IMR-90 (cell line): ENCODE results near the gene PRKN. TPM values are rescaled to one million over a fixed set of nuclear protein-coding genes. Genes with fewer than 3 reads are reported as not detected.

Experiments
- ATAC-seq: fragments of 200-7000 bp; cut with Tn5 transposase; 2 replicates; pipeline ENCODE4 v1.9.1; 2020; ENCODE audit warnings: low read depth, mild to moderate bottlenecking, moderate library complexity
- BruUV-seq: library from RNA; stranded (reverse); fragments of 400-500 nt; replicated peaks from 2 replicates; lab custom pipeline; 2021; lab: Mats Ljungman, UMichigan
- CTCF ChIA-PET: fragments of 300-600 bp; formaldehyde crosslinking; extraction: SDS; loops from one replicate; lab custom pipeline; 2021; ENCODE audit warnings: antibody characterized with exemption; lab: Yijun Ruan, JAX
- POLR2A ChIA-PET: fragments of 300-600 bp; sonication (Branson Sonifier 250); formaldehyde crosslinking; loops from one replicate; lab custom pipeline; 2022; ENCODE audit warnings: antibody characterized with exemption; ENCODE audit not compliant: unreplicated experiment; lab: Charles Lee
- DNase-seq: peaks from one replicate; pipeline ENCODE4 v3.0.0; 2013
- H2AFZ ChIP-seq: replicated peaks from 2 replicates; pipeline ENCODE3; 2013; ENCODE audit warnings: low read length, mild to moderate bottlenecking; ENCODE audit not compliant: poor library complexity
- H2AK5ac ChIP-seq: 2 replicates; pipeline ENCODE4 v1.6.1; 2013; ENCODE audit warnings: low read depth, low read length, inconsistent platforms
- H2AK9ac ChIP-seq: replicated peaks from 2 replicates; pipeline ENCODE3; 2013; ENCODE audit warnings: mild to moderate bottlenecking, low read depth, low read length, moderate library complexity; ENCODE audit not compliant: poor library complexity
- H2BK120ac ChIP-seq: 2 replicates; pipeline ENCODE4 v1.6.1; 2013; ENCODE audit warnings: low read depth, low read length, inconsistent platforms
- H2BK15ac ChIP-seq: 3 replicates; pipeline ENCODE4 v1.6.1; 2013; ENCODE audit warnings: low read depth, low read length, inconsistent platforms
- H2BK20ac ChIP-seq: 2 replicates; pipeline ENCODE4 v1.6.1; 2013; ENCODE audit warnings: low read depth, mild to moderate bottlenecking, inconsistent platforms, low read length, moderate library complexity
- H2BK5ac ChIP-seq: 2 replicates; pipeline ENCODE4 v1.6.1; 2013; ENCODE audit warnings: mild to moderate bottlenecking, low read depth, low read length, inconsistent platforms; ENCODE audit not compliant: poor library complexity, severe bottlenecking
- H3K14ac ChIP-seq: replicated peaks from 2 replicates; pipeline ENCODE4 v1.6.1; 2013; ENCODE audit warnings: low read depth, low read length, inconsistent platforms
- H3K18ac ChIP-seq: 2 replicates; pipeline ENCODE4 v1.6.1; 2013; ENCODE audit warnings: low read depth, low read length, control low read depth
- H3K23ac ChIP-seq: 2 replicates; pipeline ENCODE4 v1.6.1; 2013; ENCODE audit warnings: low read depth, low read length, inconsistent platforms
- H3K27ac ChIP-seq: 2 replicates; pipeline ENCODE4 v1.5.1; 2013; ENCODE audit warnings: mild to moderate bottlenecking, control low read depth, low read length; ENCODE audit not compliant: insufficient read depth
- H3K27me3 ChIP-seq: 2 replicates; pipeline ENCODE4 v1.6.1; 2013; ENCODE audit warnings: low read length; ENCODE audit not compliant: control insufficient read depth, insufficient read depth
- H3K36me3 ChIP-seq: 2 replicates; pipeline ENCODE4 v1.6.1; 2013; ENCODE audit warnings: low read length, mixed read lengths; ENCODE audit not compliant: control insufficient read depth, insufficient read depth
- H3K4ac ChIP-seq: 2 replicates; pipeline ENCODE4 v1.6.1; 2013; ENCODE audit warnings: low read depth, low read length, inconsistent platforms
- H3K4me1 ChIP-seq: 2 replicates; pipeline ENCODE4 v1.6.1; 2013; ENCODE audit warnings: low read length, mixed read lengths; ENCODE audit not compliant: control insufficient read depth, insufficient read depth
- H3K4me2 ChIP-seq: 2 replicates; pipeline ENCODE4 v1.6.1; 2013; ENCODE audit warnings: low read depth, mild to moderate bottlenecking, control low read depth, low read length, moderate library complexity
- H3K4me3 ChIP-seq: 2 replicates; pipeline ENCODE4 v1.5.1; 2013; ENCODE audit warnings: low read depth, mild to moderate bottlenecking, control low read depth, low read length, moderate library complexity; ENCODE audit not compliant: insufficient read depth
- H3K56ac ChIP-seq: 2 replicates; pipeline ENCODE4 v1.6.1; 2013; ENCODE audit warnings: low read length, inconsistent platforms; ENCODE audit not compliant: insufficient read depth; ENCODE audit errors: extremely low read depth
- H3K79me1 ChIP-seq, 2 experiments: 2 replicates each; pipeline ENCODE4 v1.6.1; 2013; ENCODE audit warnings: low read length in 2 of 2, inconsistent platforms in 1 of 2, low read depth in 1 of 2
- H3K9ac ChIP-seq: 2 replicates; pipeline ENCODE4 v1.6.1; 2013; ENCODE audit warnings: low read depth, low read length, control low read depth
- H3K9me1 ChIP-seq: 2 replicates; pipeline ENCODE4 v1.6.1; 2013; ENCODE audit warnings: low read length, inconsistent platforms; ENCODE audit not compliant: insufficient read depth
- H3K9me3 ChIP-seq: 2 replicates; pipeline ENCODE4 v1.6.1; 2013; ENCODE audit warnings: low read length; ENCODE audit not compliant: control insufficient read depth, insufficient read depth
- H4K20me1 ChIP-seq: 2 replicates; pipeline ENCODE4 v1.6.1; 2013; ENCODE audit warnings: low read length, inconsistent platforms; ENCODE audit not compliant: insufficient read depth
- H4K5ac ChIP-seq: 2 replicates; pipeline ENCODE4 v1.6.1; 2013; ENCODE audit warnings: mild to moderate bottlenecking, low read depth, low read length, control low read depth
- H4K8ac ChIP-seq, 2 experiments: 2 replicates each; pipeline ENCODE4 v1.6.1; 2013; ENCODE audit warnings: low read depth in 2 of 2, low read length in 2 of 2, control low read depth in 1 of 2, inconsistent platforms in 1 of 2
- H4K91ac ChIP-seq: 2 replicates; pipeline ENCODE4 v1.6.1; 2013; ENCODE audit warnings: low read depth, low read length, inconsistent platforms; ENCODE audit not compliant: insufficient read depth
- BHLHE40 ChIP-seq: fragments of 150-350 bp; IDR thresholded peaks from 2 replicates; pipeline ENCODE4 v1.6.1; 2016; ENCODE audit warnings: mild to moderate bottlenecking, low read depth, low read length
- CEBPB ChIP-seq: IDR thresholded peaks from 2 replicates; pipeline ENCODE4 v1.6.1; 2012; ENCODE audit warnings: low read depth, low read length, improper control_type of control experiment
- CHD1 ChIP-seq: IDR thresholded peaks from 2 replicates; pipeline ENCODE4 v1.6.1; 2012; ENCODE audit warnings: low read depth, low read length, improper control_type of control experiment
- CTCF ChIP-seq: conservative IDR thresholded peaks from 2 replicates; pipeline ENCODE4 v1.5.1; 2012; ENCODE audit warnings: mild to moderate bottlenecking, low read depth, low read length, improper control_type of control experiment
- FOS ChIP-seq: fragments of 150-350 bp; IDR thresholded peaks from 2 replicates; pipeline ENCODE4 v1.6.1; 2016; ENCODE audit warnings: low read depth, low read length
- MAFK ChIP-seq: IDR thresholded peaks from 2 replicates; pipeline ENCODE4 v1.6.1; 2012; ENCODE audit warnings: low read depth, low read length, improper control_type of control experiment
- MAZ ChIP-seq: IDR thresholded peaks from 2 replicates; pipeline ENCODE4 v1.6.1; 2012; ENCODE audit warnings: low read depth, mild to moderate bottlenecking, low read length, improper control_type of control experiment, moderate library complexity, borderline replicate concordance
- MXI1 ChIP-seq: IDR thresholded peaks from 2 replicates; pipeline ENCODE4 v1.6.1; 2012; ENCODE audit warnings: low read depth, mild to moderate bottlenecking, low read length, moderate library complexity, borderline replicate concordance
- NFE2L2 ChIP-seq: fragments of 150-350 bp; IDR thresholded peaks from 2 replicates; pipeline ENCODE4 v1.6.1; 2016; ENCODE audit warnings: low read depth, mild to moderate bottlenecking, low read length
- POLR2A ChIP-seq: IDR thresholded peaks from 2 replicates; pipeline ENCODE4 v1.6.1; 2012; ENCODE audit warnings: mild to moderate bottlenecking, low read depth, low read length
- RAD21 ChIP-seq: IDR thresholded peaks from 2 replicates; pipeline ENCODE4 v1.6.1; 2012; ENCODE audit warnings: low read length, improper control_type of control experiment
- RFX5 ChIP-seq: IDR thresholded peaks from 2 replicates; pipeline ENCODE4 v1.8.0; 2012; ENCODE audit warnings: low read depth, mild to moderate bottlenecking, low read length, moderate library complexity
- SMC3 ChIP-seq: fragments of 150-350 bp; IDR thresholded peaks from 2 replicates; pipeline ENCODE4 v1.6.1; 2016; ENCODE audit warnings: low read depth, mild to moderate bottlenecking, antibody characterized with exemption, low read length, moderate library complexity
- dilution Hi-C: fragments of 300-500 bp; cut with HindIII; formaldehyde crosslinking; loops from one replicate; pipeline ENCODE4 v1.14.3; 2018; ENCODE audit warnings: low sequenced_read_pairs; ENCODE audit not compliant: unreplicated experiment
- in situ Hi-C: fragments of 300-500 bp; cut with MboI; formaldehyde crosslinking; loops from 3 replicates; pipeline ENCODE4 v1.14.3; 2019; ENCODE audit warnings: low sequenced_read_pairs, inconsistent platforms, mixed read lengths
- intact Hi-C: fragments of 100-400 bp; cut with micrococcal nuclease; formaldehyde crosslinking; loops from 2 replicates; pipeline ENCODE4 v1.10.0; 2022
- polyA plus RNA-seq, 3 experiments: library from polyadenylated mRNA; depleted of rRNA; stranded (reverse); fragments of >200 nt; gene quantifications; 2 replicates each; pipeline ENCODE4 v1.2.3, GENCODE V29; 2012; ENCODE audit warnings: low replicate concordance in 1 of 3
- total RNA-seq: library from RNA; depleted of rRNA; stranded (reverse); fragments of >200 nt; gene quantifications from 2 replicates; pipeline ENCODE4 v1.2.3, GENCODE V29; 2012
- TF ChIP-seq, protein P1 (sequence below): fragments of 150-350 bp; IDR thresholded peaks from 2 replicates; pipeline ENCODE4 v1.6.1; 2017; ENCODE audit warnings: mild to moderate bottlenecking, antibody characterized with exemption, low read length, low read depth
- TF ChIP-seq, protein P2 (sequence below): fragments of 150-350 bp; IDR thresholded peaks from 2 replicates; pipeline ENCODE4 v1.6.1; 2016; ENCODE audit warnings: low read depth, mild to moderate bottlenecking, low read length, moderate library complexity, borderline replicate concordance

Gene PRKN
- total and polyA plus RNA-seq, 2 of the 4 experiments (the other 2 are of a cell fraction): 0.15 to 0.18 TPM

- Histone ChIP-seq H2BK20ac (no peak overlapping the region), H4K20me1 (no peaks in the 10 kb centered on the region), H2BK120ac (no peak overlapping the region), H3K56ac (no peak overlapping the region), H2AK5ac (no peak overlapping the region), H3K4me1 (no peaks in the 10 kb centered on the region), H3K27ac (no peak overlapping the region), H3K9me1 (no peaks in the 10 kb centered on the region), H3K4me2 (no peak overlapping the region), H2BK15ac (no peak overlapping the region), H4K91ac (no peak overlapping the region), H2AK9ac (no peak overlapping the region), H3K23ac (no peak overlapping the region), H3K14ac (no peak overlapping the region), H3K36me3 (no peaks in the 10 kb centered on the region), H2BK5ac (no peak overlapping the region), H3K27me3 (no peaks in the 10 kb centered on the region), H3K79me1 (no peaks in the 10 kb centered on the region), H4K8ac (no peak overlapping the region), H2AFZ (no peak overlapping the region), H3K18ac (no peak overlapping the region), H3K9me3 (peaks cover 12% of the 10 kb centered on the region; the same call in 1 of the 2 replicates), H4K5ac (no peak overlapping the region), H3K4ac (no peak overlapping the region), H3K4me3 (no peak overlapping the region), H3K9ac (no peak overlapping the region)
- no peak for ATAC-seq
- POLR2A ChIA-PET: no interaction called here
- in situ Hi-C loops: no loop called here
- intact Hi-C loops: no loop called here
- CTCF ChIA-PET: interaction anchor here (0.6 kb wide), 1 partner anchor 14 kb away, joined by 3 read pairs; no protein-coding TSS in a partner anchor
- no peak for DNase-seq
- dilution Hi-C loops: no loop called here
- no TSS peak for BruUV-seq
- TF ChIP-seq RAD21: no peak
- TF ChIP-seq, protein P1, sequence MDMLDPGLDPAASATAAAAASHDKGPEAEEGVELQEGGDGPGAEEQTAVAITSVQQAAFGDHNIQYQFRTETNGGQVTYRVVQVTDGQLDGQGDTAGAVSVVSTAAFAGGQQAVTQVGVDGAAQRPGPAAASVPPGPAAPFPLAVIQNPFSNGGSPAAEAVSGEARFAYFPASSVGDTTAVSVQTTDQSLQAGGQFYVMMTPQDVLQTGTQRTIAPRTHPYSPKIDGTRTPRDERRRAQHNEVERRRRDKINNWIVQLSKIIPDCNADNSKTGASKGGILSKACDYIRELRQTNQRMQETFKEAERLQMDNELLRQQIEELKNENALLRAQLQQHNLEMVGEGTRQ: no peak
- TF ChIP-seq BHLHE40: no peak
- no peak for TF ChIP-seq NFE2L2
- no peak for TF ChIP-seq FOS
- no peak for TF ChIP-seq SMC3
- TF ChIP-seq CEBPB: no peak
- no peak for TF ChIP-seq MAFK
- no peak for TF ChIP-seq POLR2A
- no peak for TF ChIP-seq RFX5
- no peak for TF ChIP-seq CTCF
- TF ChIP-seq, protein P2, sequence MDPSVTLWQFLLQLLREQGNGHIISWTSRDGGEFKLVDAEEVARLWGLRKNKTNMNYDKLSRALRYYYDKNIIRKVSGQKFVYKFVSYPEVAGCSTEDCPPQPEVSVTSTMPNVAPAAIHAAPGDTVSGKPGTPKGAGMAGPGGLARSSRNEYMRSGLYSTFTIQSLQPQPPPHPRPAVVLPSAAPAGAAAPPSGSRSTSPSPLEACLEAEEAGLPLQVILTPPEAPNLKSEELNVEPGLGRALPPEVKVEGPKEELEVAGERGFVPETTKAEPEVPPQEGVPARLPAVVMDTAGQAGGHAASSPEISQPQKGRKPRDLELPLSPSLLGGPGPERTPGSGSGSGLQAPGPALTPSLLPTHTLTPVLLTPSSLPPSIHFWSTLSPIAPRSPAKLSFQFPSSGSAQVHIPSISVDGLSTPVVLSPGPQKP: no peak
- no peak for TF ChIP-seq CHD1
- no peak for TF ChIP-seq MXI1
- no peak for TF ChIP-seq MAZ
Observed at GRCh38 chr6:162636167-162636566, 91.4 kb downstream of the PRKN start.
